Ascending aorta (tissue), 2 donors: ENCODE measurements around the gene ZNF148. TPM values are rescaled to one million over a fixed set of nuclear protein-coding genes. Genes with fewer than 3 reads are reported as not detected.

Experiments used
- DNase-seq, 2 donors: peaks; one replicate each; pipeline ENCODE4 v3.0.0-alpha.2; 2019; ENCODE audit warnings: low spot score in 2 of 2
- H3K27ac ChIP-seq, 2 donors: fragments of 200-600 bp; sonication (generic); one replicate each; pipeline ENCODE4 v1.5.1; 2016 to 2017; ENCODE audit warnings: mild to moderate bottlenecking in 1 of 2
- H3K27me3 ChIP-seq: fragments of 200-600 bp; sonication (generic); one replicate; pipeline ENCODE4 v1.5.1; 2017
- H3K36me3 ChIP-seq, 2 donors: fragments of 200-600 bp; sonication (generic); one replicate each; pipeline ENCODE4 v1.5.1; 2016
- H3K4me1 ChIP-seq, 2 donors: fragments of 200-600 bp; sonication (generic); one replicate each; pipeline ENCODE4 v1.5.1; 2016 to 2017; ENCODE audit warnings: mild to moderate bottlenecking in 1 of 2
- H3K4me3 ChIP-seq, 2 donors: fragments of 200-600 bp; sonication (generic); one replicate each; pipeline ENCODE4 v1.5.1; 2016 to 2017; ENCODE audit warnings: mild to moderate bottlenecking in 1 of 2
- H3K9me3 ChIP-seq, 2 donors: fragments of 200-600 bp; sonication (generic); one replicate each; pipeline ENCODE4 v1.5.1; 2016
- intact Hi-C: fragments of 100-400 bp; cut with DNase I; formaldehyde crosslinking; loops from one replicate; pipeline ENCODE4 v1.15.1; 2023
- total RNA-seq: library from RNA; depleted of rRNA; stranded (reverse); fragments of >200 nt; gene quantifications from one replicate; pipeline ENCODE4 v1.1.0, GENCODE V29; 2016
- TF ChIP-seq, protein P1 (sequence below), 3 experiments: fragments of 200-600 bp in 2 of 3; fragments of 450-650 bp in 1 of 3; sonication (generic) in 2 of 3; IDR thresholded peaks; one replicate each; pipeline ENCODE4 v1.5.1; 2016 to 2019; ENCODE audit warnings: antibody characterized with exemption in 3 of 3, mild to moderate bottlenecking in 1 of 3, moderate library complexity in 1 of 3

ZNF148 gene
- total RNA-seq, 1 donor from 2014 or later: 10.0 TPM

- no peaks in the 10 kb centered on the region for H3K4me1 ChIP-seq
- no peaks in the 10 kb centered on the region for H3K36me3 ChIP-seq
- no peaks in the 10 kb centered on the region for H3K27me3 ChIP-seq
- no peaks in the 10 kb centered on the region for H3K9me3 ChIP-seq
- no peak overlapping the region for H3K27ac ChIP-seq
- DNase-seq: no peak
- no peak overlapping the region for H3K4me3 ChIP-seq
- intact Hi-C loops: no loop called here
- TF ChIP-seq, protein P1, sequence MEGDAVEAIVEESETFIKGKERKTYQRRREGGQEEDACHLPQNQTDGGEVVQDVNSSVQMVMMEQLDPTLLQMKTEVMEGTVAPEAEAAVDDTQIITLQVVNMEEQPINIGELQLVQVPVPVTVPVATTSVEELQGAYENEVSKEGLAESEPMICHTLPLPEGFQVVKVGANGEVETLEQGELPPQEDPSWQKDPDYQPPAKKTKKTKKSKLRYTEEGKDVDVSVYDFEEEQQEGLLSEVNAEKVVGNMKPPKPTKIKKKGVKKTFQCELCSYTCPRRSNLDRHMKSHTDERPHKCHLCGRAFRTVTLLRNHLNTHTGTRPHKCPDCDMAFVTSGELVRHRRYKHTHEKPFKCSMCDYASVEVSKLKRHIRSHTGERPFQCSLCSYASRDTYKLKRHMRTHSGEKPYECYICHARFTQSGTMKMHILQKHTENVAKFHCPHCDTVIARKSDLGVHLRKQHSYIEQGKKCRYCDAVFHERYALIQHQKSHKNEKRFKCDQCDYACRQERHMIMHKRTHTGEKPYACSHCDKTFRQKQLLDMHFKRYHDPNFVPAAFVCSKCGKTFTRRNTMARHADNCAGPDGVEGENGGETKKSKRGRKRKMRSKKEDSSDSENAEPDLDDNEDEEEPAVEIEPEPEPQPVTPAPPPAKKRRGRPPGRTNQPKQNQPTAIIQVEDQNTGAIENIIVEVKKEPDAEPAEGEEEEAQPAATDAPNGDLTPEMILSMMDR (IDR thresholded peaks at IDR 0.05): no peak
These were observed 188.8 kb downstream of the ZNF148 start for GRCh38 chr3:125186261-125186787.

GRCh38 chr3:125185805-125186204 is 189.3 kb downstream of the ZNF148 start:
- DNase-seq: no peak
- Histone ChIP-seq H3K27me3 (no peaks in the 10 kb centered on the region), H3K27ac (no peak overlapping the region), H3K9me3 (no peaks in the 10 kb centered on the region), H3K36me3 (no peaks in the 10 kb centered on the region), H3K4me1 (no peaks in the 10 kb centered on the region), H3K4me3 (no peak overlapping the region)
- intact Hi-C loops: no loop called here
- TF ChIP-seq, protein P1 (IDR thresholded peaks at IDR 0.05): no peak

GRCh38 chr3:125179884-125180240 is 195.3 kb downstream of the ZNF148 start:
- Histone ChIP-seq H3K36me3 (no peaks in the 10 kb centered on the region), H3K4me1 (no peaks in the 10 kb centered on the region), H3K27me3 (no peaks in the 10 kb centered on the region), H3K4me3 (no peak overlapping the region), H3K9me3 (no peaks in the 10 kb centered on the region), H3K27ac (no peak overlapping the region)
- no peak for DNase-seq
- TF ChIP-seq, protein P1 (IDR thresholded peaks at IDR 0.05): no peak
- intact Hi-C loops: no loop called here

DNA sequence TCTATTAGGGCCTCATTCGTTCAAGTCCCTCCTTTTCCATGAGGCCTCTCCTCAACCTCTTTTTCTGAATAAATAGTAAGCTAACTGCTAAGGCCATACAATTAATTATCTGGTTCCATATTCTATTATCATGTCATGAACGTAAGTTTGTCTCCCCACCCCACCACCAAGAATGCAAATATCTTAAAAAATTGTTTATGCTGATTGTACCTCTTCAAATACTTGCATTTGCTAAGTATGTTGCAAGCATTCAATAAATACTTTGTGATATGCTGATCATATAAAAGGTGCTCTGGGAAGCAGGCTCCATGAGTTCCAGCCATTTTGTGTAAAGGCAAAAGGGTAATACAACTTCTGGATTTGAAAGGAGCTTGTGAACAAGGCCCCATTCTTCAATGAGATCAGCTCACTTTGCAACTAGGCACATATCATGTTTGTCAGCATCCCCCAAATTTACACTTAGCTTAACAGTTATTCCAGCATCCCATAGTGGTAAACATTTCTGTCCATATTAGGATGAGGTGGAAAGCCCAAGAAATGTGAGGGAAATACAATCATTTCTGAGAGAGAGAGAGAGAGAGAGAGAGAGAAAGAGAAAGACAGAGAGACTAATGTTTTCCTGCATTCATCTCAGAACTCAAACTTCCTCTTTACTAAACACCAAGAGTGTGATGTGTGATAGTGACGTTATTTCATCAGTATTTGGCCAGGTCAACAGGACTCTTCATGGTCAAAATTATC is 195.8 kb downstream of the ZNF148 start:
- no peaks in the 10 kb centered on the region for H3K36me3 ChIP-seq
- TF ChIP-seq, protein P1 (IDR thresholded peaks at IDR 0.05): no peak
- no peak for DNase-seq
- no peaks in the 10 kb centered on the region for H3K9me3 ChIP-seq
- H3K4me3 ChIP-seq: no peak overlapping the region
- no peak overlapping the region for H3K27ac ChIP-seq
- H3K27me3 ChIP-seq: no peaks in the 10 kb centered on the region
- intact Hi-C loops: no loop called here
- no peaks in the 10 kb centered on the region for H3K4me1 ChIP-seq

DNA sequence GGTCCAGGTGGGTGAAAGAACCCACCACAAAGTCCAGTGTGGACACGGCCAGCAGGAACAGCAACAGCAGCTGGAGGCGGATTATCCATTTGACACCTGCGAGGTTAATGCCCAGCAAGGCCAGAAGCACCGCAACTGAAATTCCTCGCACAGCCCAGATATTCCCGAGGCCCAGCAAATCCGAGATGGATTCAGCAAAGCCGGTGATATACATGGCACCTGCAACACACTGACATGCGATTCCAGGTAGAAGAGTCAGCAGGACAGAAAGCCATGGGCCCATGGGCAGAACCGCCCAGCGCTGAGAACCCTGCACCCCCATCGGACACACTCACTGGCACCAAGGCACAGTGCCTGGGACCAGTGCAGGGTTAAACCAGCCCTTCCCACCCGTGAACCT is 197.4 kb downstream of the ZNF148 start:
- TF ChIP-seq, protein P1 (IDR thresholded peaks at IDR 0.05): no peak

More for the DNA sequence above, 197.4 kb downstream of the ZNF148 start:
- no peaks in the 10 kb centered on the region for H3K27me3 ChIP-seq
- H3K9me3 ChIP-seq: no peaks in the 10 kb centered on the region
- H3K4me1 ChIP-seq: no peaks in the 10 kb centered on the region
- H3K4me3 ChIP-seq: no peak overlapping the region
- no peaks in the 10 kb centered on the region for H3K36me3 ChIP-seq
- intact Hi-C loops: no loop called here
- no peak overlapping the region for H3K27ac ChIP-seq
- no peak for DNase-seq

Other genes with a start within 250 kb of the ZNF148 start
- gene SLC12A8, start 162.6 kb downstream of the ZNF148 start, total RNA-seq: not detected
- 20.8 TPM for gene SNX4, start 144.9 kb upstream of the ZNF148 start, total RNA-seq
- 1.3 TPM for gene OSBPL11, start 220.2 kb upstream of the ZNF148 start, total RNA-seq